A549 (cell line): ENCODE measurements around the gene RERE. TPM values are rescaled to one million over a fixed set of nuclear protein-coding genes. Genes with fewer than 3 reads are reported as not detected.

Experiments
- ATAC-seq, 2 experiments: fragments of 200-7000 bp in 1 of 2; fragments of >200 bp in 1 of 2; cut with Nextera tagmentation in 1 of 2; cut with Tn5 transposase in 1 of 2; 3 replicates each; pipeline versions ENCODE4 v1.8.0 to v1.9.1; 2018 to 2020; ENCODE audit warnings: mild to moderate bottlenecking in 1 of 2, moderate library complexity in 1 of 2
- CTCF ChIA-PET: fragments of 300-600 bp; sonication (Branson Sonifier 250); formaldehyde crosslinking; extraction: SDS; loops from one replicate; lab custom pipeline; 2021; ENCODE audit warnings: antibody characterized with exemption, inconsistent platforms; lab: Yijun Ruan, JAX
- POLR2A ChIA-PET: fragments of 350-600 bp; formaldehyde crosslinking; extraction: SDS; loops from one replicate; lab custom pipeline; 2021; ENCODE audit warnings: antibody characterized with exemption, inconsistent platforms; lab: Yijun Ruan, JAX
- DNase-seq, 2 experiments: peaks; one replicate each; pipeline versions ENCODE4 v3.0.0 to v3.0.0-alpha.2; 2011 to 2016; ENCODE audit warnings: low read depth in 1 of 2, low spot score in 1 of 2
- FAIRE-seq: peaks from 2 replicates; lab custom pipeline; 2011; peaks lifted over from hg19 to GRCh38; lab: Jason Lieb, UNC
- H3K27ac ChIP-seq, 2 experiments: fragments of >200 bp; sonication (Bioruptor Twin); formaldehyde crosslinking; 3 replicates each; pipeline ENCODE4 v1.5.1; 2016 to 2017
- H3K4me1 ChIP-seq: fragments of >200 bp; sonication (Bioruptor Twin); formaldehyde crosslinking; 3 replicates; pipeline ENCODE4 v1.6.1; 2016
- H3K4me2 ChIP-seq: fragments of >200 bp; sonication (Bioruptor Twin); formaldehyde crosslinking; 3 replicates; pipeline ENCODE4 v1.6.1; 2016
- H3K4me3 ChIP-seq: fragments of >200 bp; sonication (Bioruptor Twin); formaldehyde crosslinking; 3 replicates; pipeline ENCODE4 v1.5.1; 2016
- H3K9me3 ChIP-seq: fragments of >200 bp; sonication (Bioruptor Twin); formaldehyde crosslinking; 3 replicates; pipeline ENCODE4 v1.6.1; 2016
- CBX2 ChIP-seq: fragments of 200-600 bp; sonication (generic); IDR thresholded peaks from 2 replicates; pipeline ENCODE4 v1.6.1; 2016; ENCODE audit warnings: low read depth, mild to moderate bottlenecking, borderline replicate concordance
- CBX8 ChIP-seq: fragments of 200-600 bp; sonication (generic); IDR thresholded peaks from 2 replicates; pipeline ENCODE4 v1.6.1; 2016
- CHD2 ChIP-seq: fragments of 150-350 bp; IDR thresholded peaks from 2 replicates; pipeline ENCODE4 v1.6.1; 2014; ENCODE audit warnings: low read length; ENCODE audit not compliant: partially characterized antibody
- CHD4 ChIP-seq: fragments of 200-600 bp; sonication (generic); IDR thresholded peaks from 2 replicates; pipeline ENCODE4 v1.6.1; 2016; ENCODE audit warnings: antibody characterized with exemption, mild to moderate bottlenecking, borderline replicate concordance
- EHMT2 ChIP-seq: fragments of 200-600 bp; sonication (generic); IDR thresholded peaks from 2 replicates; pipeline ENCODE4 v1.6.1; 2016; ENCODE audit warnings: antibody characterized with exemption, low read depth, mild to moderate bottlenecking, moderate library complexity
- ESRRA ChIP-seq: fragments of 150-350 bp; IDR thresholded peaks from 2 replicates; pipeline ENCODE4 v1.6.1; 2014; ENCODE audit warnings: mild to moderate bottlenecking, low read length, borderline replicate concordance
- HEYL ChIP-seq: fragments of 250-450 bp; sonication (Bioruptor Pico); IDR thresholded peaks from 2 replicates; pipeline ENCODE4 v1.8.0; 2021; ENCODE audit warnings: mild to moderate bottlenecking, moderate library complexity
- HOXA7 ChIP-seq: fragments of 250-450 bp; sonication (Bioruptor Pico); IDR thresholded peaks from 2 replicates; pipeline ENCODE4 v1.5.0; 2020; ENCODE audit warnings: mild to moderate bottlenecking, moderate library complexity
- KDM5A ChIP-seq: fragments of 200-600 bp; sonication (generic); IDR thresholded peaks from 2 replicates; pipeline ENCODE4 v1.6.1; 2016; ENCODE audit warnings: antibody characterized with exemption, mild to moderate bottlenecking
- MAFK ChIP-seq: fragments of 450-650 bp; IDR thresholded peaks from 2 replicates; pipeline ENCODE4 v1.6.1; 2014; ENCODE audit not compliant: partially characterized antibody
- NFE2L2 ChIP-seq: fragments of 150-350 bp; conservative IDR thresholded peaks from 2 replicates; pipeline ENCODE4 v1.6.1; 2014; ENCODE audit warnings: low read length
- NPAS2 ChIP-seq: fragments of 250-450 bp; sonication (Bioruptor Pico); IDR thresholded peaks from 2 replicates; pipeline ENCODE4 v1.8.0; 2022; ENCODE audit warnings: mild to moderate bottlenecking, moderate library complexity, borderline replicate concordance
- NR3C1 ChIP-seq: fragments of >200 bp; sonication (Bioruptor Twin); formaldehyde crosslinking; IDR thresholded peaks from 3 replicates; pipeline ENCODE4 v1.6.1; 2017
- PHF8 ChIP-seq: fragments of 200-600 bp; sonication (generic); IDR thresholded peaks from 2 replicates; pipeline ENCODE4 v1.6.1; 2016; ENCODE audit warnings: low read depth, mild to moderate bottlenecking, antibody characterized with exemption, moderate library complexity, borderline replicate concordance
- SMC3 ChIP-seq: fragments of >200 bp; sonication (Bioruptor Twin); formaldehyde crosslinking; IDR thresholded peaks from 3 replicates; pipeline ENCODE4 v1.6.1; 2018; ENCODE audit warnings: inconsistent platforms
- SREBF2 ChIP-seq: fragments of 450-650 bp; IDR thresholded peaks from 2 replicates; pipeline ENCODE4 v1.6.1; 2014; ENCODE audit warnings: mild to moderate bottlenecking, moderate library complexity
- TFCP2L1 ChIP-seq: fragments of 250-450 bp; sonication (Bioruptor Pico); IDR thresholded peaks from 2 replicates; pipeline ENCODE4 v1.5.0; 2021; ENCODE audit warnings: mild to moderate bottlenecking
- ZC3H11A ChIP-seq: fragments of 450-650 bp; IDR thresholded peaks from 2 replicates; pipeline ENCODE4 v1.6.1; 2014; ENCODE audit warnings: antibody characterized with exemption, mild to moderate bottlenecking
- WGBS: methylation state at CpG from one replicate; pipeline ENCODE4 v1.1.6; 2017; ENCODE audit errors: missing lambda C conversion rate; 5-methylcytosine and 5-hydroxymethylcytosine counted together
- polyA plus RNA-seq, 4 experiments: library from polyadenylated mRNA; depleted of rRNA in 3 of 4; stranded (reverse); fragments of >200 nt; fragmentation: RNase III in 1 of 4; extraction: RNeasy Plus Mini Kit Qiagen cat#74134 plus additional on column Dnase treatment in 1 of 4; gene quantifications; 2 replicates in 3 of 4; 3 replicates in 1 of 4; pipeline ENCODE4 v1.2.3, GENCODE V29; 2011 to 2017
- TF ChIP-seq, protein P1 (sequence below): fragments of 200-600 bp; sonication (generic); IDR thresholded peaks from 2 replicates; pipeline ENCODE4 v1.6.1; 2016; ENCODE audit warnings: antibody characterized with exemption, mild to moderate bottlenecking, moderate library complexity
- TF ChIP-seq, protein P2 (sequence below): fragments of >200 bp; sonication (Bioruptor Twin); formaldehyde crosslinking; IDR thresholded peaks from 2 replicates; pipeline ENCODE4 v1.6.1; 2016
- TF ChIP-seq, protein P3 (sequence below): IDR thresholded peaks from 2 replicates; pipeline ENCODE4 v1.6.1; 2012
- TF ChIP-seq, protein P4 (sequence below): fragments of 250-450 bp; sonication (Bioruptor Pico); IDR thresholded peaks from 2 replicates; pipeline ENCODE4 v1.5.0; 2021; ENCODE audit warnings: mild to moderate bottlenecking, moderate library complexity, borderline replicate concordance
- TF ChIP-seq, protein P5 (sequence below): fragments of >200 bp; sonication (Bioruptor Twin); formaldehyde crosslinking; IDR thresholded peaks from 3 replicates; pipeline ENCODE4 v1.5.1; 2016

RERE gene
- polyA plus RNA-seq, 2 of the 4 experiments (the other 2 are of a cell fraction) = 12.6 to 28.6 TPM

DNA sequence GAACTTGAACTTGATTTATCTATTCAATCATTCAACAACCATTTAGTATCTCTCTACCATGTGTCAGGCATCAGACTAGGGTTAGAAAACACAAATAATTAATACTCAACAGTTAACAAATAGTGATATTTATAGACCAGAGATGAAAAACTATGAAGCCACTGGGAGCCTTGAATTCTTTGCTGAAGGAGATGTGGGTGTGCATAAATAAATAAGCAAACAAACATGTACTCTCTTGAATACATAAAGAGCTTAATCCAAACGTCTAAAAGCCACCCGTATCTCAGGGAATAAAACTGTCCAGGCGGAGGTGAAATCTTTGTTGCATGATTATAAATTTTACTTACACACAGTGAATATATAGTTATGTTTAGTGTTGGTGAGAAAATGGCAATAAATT lies 333.9 kb downstream of the RERE start (continued):
- TF ChIP-seq TFCP2L1 = no peak
- TF ChIP-seq KDM5A = no peak
- TF ChIP-seq, protein P1, sequence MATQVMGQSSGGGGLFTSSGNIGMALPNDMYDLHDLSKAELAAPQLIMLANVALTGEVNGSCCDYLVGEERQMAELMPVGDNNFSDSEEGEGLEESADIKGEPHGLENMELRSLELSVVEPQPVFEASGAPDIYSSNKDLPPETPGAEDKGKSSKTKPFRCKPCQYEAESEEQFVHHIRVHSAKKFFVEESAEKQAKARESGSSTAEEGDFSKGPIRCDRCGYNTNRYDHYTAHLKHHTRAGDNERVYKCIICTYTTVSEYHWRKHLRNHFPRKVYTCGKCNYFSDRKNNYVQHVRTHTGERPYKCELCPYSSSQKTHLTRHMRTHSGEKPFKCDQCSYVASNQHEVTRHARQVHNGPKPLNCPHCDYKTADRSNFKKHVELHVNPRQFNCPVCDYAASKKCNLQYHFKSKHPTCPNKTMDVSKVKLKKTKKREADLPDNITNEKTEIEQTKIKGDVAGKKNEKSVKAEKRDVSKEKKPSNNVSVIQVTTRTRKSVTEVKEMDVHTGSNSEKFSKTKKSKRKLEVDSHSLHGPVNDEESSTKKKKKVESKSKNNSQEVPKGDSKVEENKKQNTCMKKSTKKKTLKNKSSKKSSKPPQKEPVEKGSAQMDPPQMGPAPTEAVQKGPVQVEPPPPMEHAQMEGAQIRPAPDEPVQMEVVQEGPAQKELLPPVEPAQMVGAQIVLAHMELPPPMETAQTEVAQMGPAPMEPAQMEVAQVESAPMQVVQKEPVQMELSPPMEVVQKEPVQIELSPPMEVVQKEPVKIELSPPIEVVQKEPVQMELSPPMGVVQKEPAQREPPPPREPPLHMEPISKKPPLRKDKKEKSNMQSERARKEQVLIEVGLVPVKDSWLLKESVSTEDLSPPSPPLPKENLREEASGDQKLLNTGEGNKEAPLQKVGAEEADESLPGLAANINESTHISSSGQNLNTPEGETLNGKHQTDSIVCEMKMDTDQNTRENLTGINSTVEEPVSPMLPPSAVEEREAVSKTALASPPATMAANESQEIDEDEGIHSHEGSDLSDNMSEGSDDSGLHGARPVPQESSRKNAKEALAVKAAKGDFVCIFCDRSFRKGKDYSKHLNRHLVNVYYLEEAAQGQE = no peak
- no peak for TF ChIP-seq SREBF2
- TF ChIP-seq, protein P2, sequence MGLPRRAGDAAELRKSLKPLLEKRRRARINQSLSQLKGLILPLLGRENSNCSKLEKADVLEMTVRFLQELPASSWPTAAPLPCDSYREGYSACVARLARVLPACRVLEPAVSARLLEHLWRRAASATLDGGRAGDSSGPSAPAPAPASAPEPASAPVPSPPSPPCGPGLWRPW = no peak

DNA sequence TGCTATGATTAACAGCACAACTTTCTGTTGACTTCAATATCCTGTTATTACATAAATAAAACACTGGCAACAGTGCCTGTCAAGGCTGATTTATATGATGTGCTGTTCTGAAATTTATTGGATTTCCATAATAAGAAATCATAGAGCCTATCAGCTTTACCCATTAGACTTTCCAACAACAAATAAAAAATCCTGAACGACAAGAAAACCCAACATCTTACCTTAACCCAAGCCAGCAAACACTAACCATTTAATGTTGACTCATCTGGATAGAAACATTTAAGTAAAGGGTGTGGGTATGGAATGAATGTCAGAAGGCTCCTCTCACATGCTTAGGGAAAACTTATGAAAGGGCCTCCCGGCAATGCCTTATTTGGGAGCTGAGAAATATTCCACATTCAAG lies 334.5 kb downstream of the RERE start:
- FAIRE-seq (no peak), DNase-seq (peak in 1 of 2 experiments; percentile 44), ATAC-seq (peak; percentile 34 to 77; a peak in 3 of 6 replicates)
- 13% methylated on average over 2 of the region's 2 CpGs for WGBS
- Histone ChIP-seq H3K4me3 (no peak overlapping the region), H3K4me2 (peak overlapping the region; percentile 53), H3K27ac (no peak overlapping the region), H3K9me3 (no peaks in the 10 kb centered on the region), H3K4me1 (peaks cover 42% of the 10 kb centered on the region)
- ChIA-PET CTCF (interaction anchor here (0.7 kb wide), 1 partner anchor 26 kb away, joined by 4 read pairs; no protein-coding TSS in a partner anchor), POLR2A (no interaction called here)
- TF ChIP-seq ESRRA (no peak), HEYL (no peak)

DNA sequence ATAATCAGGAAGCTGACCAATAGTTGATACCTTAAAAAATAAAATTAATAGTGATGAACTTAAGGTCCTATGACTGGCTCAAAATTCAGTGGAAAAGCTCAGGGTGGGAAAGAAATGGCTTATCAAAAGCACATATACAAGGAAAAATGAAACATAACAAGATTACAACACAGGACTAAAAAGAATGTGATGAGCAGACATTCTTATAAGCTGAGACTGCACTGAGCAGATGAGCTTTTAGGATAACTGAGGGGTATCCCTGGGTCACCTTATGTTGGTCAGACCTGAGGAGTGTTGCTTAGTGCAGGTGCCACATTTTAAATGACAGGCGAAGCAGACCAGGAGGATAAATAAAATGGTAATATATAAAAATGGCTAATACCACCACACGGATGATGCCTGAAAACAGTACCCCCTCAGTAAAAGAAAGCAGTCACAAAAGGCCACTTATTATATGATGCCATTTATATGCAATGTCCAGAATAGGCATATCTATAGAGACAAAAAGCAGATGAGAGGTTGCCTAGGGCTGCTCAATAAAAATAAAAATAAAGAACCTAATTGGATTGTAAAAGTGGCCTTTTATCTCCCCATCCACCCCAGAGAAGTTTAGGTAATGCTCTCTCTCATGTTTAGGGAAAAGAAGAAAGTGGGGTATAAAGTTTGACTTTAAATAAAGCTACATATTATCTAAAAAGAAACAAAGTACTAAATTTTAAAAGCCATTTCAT lies 335.6 kb downstream of the RERE start:
- WGBS = 91% methylated on average over 2 of the region's 2 CpGs
- ATAC-seq = peak in 1 of 2 experiments; percentile 40; a peak in 2 of 6 replicates
- no peak for FAIRE-seq
- CTCF ChIA-PET = no interaction called here
- no peak overlapping the region for H3K4me3 ChIP-seq
- no peak overlapping the region for H3K27ac ChIP-seq
- H3K4me1 ChIP-seq = peaks cover 47% of the 10 kb centered on the region
- H3K9me3 ChIP-seq = no peaks in the 10 kb centered on the region
- H3K4me2 ChIP-seq = peak overlapping the region; percentile 12; the same call in 1 of the 3 replicates
- TF ChIP-seq CBX8 = no peak
- TF ChIP-seq PHF8 = no peak
- TF ChIP-seq MAFK = peak; percentile 41
- TF ChIP-seq, all 56 proteins: peak for 1
- no peak for DNase-seq
- POLR2A ChIA-PET = no interaction called here

DNA sequence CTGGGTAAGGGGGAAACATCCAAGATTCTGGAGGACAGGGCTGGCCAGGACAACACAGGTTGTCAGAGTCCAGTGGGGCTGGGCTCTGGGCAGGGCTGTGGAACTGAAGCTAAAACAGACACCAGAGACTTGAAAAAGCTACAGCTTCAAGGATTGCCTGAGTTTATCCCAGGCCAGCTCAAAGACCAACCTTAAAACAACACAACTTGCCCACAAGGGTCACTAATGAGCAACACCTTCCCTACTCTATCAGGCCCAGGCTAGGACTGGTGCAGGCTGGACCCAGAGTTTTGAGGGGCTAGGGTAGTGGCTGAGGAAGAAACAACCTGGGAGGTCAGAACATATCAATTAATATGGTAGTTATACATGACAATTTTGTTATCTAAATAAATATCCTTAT lies 338.9 kb downstream of the RERE start:
- no peak overlapping the region for H3K27ac ChIP-seq
- no peak for DNase-seq
- peaks cover 42% of the 10 kb centered on the region for H3K4me1 ChIP-seq
- no peak overlapping the region for H3K4me2 ChIP-seq
- no peaks in the 10 kb centered on the region for H3K9me3 ChIP-seq
- POLR2A ChIA-PET = no interaction called here
- no peak for FAIRE-seq
- no peak overlapping the region for H3K4me3 ChIP-seq
- CTCF ChIA-PET = interaction anchor here (1.0 to 1.6 kb wide), 5 partner anchors 9 to 370 kb away, joined by 3 to 4 read pairs (median 3); no protein-coding TSS in a partner anchor
- peak in 1 of 2 experiments; percentile 31; a peak in 1 of 6 replicates for ATAC-seq
- TF ChIP-seq NR3C1 (no peak), NFE2L2 (no peak), ZC3H11A (no peak), CHD4 (no peak), HOXA7 (CRISPR knock-in tag) (no peak), HEYL (no peak), NPAS2 (CRISPR knock-in tag) (no peak), CBX2 (no peak), SMC3 (no peak), EHMT2 (no peak), CHD2 (no peak), SREBF2 (no peak)
- TF ChIP-seq, protein P3, sequence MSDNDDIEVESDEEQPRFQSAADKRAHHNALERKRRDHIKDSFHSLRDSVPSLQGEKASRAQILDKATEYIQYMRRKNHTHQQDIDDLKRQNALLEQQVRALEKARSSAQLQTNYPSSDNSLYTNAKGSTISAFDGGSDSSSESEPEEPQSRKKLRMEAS = no peak
- TF ChIP-seq, protein P4, sequence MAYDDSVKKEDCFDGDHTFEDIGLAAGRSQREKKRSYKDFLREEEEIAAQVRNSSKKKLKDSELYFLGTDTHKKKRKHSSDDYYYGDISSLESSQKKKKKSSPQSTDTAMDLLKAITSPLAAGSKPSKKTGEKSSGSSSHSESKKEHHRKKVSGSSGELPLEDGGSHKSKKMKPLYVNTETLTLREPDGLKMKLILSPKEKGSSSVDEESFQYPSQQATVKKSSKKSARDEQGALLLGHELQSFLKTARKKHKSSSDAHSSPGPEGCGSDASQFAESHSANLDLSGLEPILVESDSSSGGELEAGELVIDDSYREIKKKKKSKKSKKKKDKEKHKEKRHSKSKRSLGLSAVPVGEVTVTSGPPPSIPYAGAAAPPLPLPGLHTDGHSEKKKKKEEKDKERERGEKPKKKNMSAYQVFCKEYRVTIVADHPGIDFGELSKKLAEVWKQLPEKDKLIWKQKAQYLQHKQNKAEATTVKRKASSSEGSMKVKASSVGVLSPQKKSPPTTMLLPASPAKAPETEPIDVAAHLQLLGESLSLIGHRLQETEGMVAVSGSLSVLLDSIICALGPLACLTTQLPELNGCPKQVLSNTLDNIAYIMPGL = no peak
- TF ChIP-seq, protein P5, sequence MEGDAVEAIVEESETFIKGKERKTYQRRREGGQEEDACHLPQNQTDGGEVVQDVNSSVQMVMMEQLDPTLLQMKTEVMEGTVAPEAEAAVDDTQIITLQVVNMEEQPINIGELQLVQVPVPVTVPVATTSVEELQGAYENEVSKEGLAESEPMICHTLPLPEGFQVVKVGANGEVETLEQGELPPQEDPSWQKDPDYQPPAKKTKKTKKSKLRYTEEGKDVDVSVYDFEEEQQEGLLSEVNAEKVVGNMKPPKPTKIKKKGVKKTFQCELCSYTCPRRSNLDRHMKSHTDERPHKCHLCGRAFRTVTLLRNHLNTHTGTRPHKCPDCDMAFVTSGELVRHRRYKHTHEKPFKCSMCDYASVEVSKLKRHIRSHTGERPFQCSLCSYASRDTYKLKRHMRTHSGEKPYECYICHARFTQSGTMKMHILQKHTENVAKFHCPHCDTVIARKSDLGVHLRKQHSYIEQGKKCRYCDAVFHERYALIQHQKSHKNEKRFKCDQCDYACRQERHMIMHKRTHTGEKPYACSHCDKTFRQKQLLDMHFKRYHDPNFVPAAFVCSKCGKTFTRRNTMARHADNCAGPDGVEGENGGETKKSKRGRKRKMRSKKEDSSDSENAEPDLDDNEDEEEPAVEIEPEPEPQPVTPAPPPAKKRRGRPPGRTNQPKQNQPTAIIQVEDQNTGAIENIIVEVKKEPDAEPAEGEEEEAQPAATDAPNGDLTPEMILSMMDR = no peak
